MM.1S (cell line): ENCODE measurements around the gene KCTD10.
A peak's percentile ranks its signal among the peaks of the same experiment; 100 is the strongest.

Experiments
- DNase-seq: peaks from one replicate; pipeline ENCODE4 v3.0.0-alpha.2; 2015
- H2AFZ ChIP-seq: fragments of 300-600 bp; sonication (generic); 2 replicates; pipeline ENCODE4 v1.6.0; 2016; ENCODE audit warnings: antibody characterized with exemption, low read length
- H3F3A ChIP-seq: fragments of 300-600 bp; sonication (generic); 2 replicates; pipeline ENCODE4 v1.6.1; 2016; ENCODE audit warnings: mild to moderate bottlenecking, antibody characterized with exemption, low read length, moderate library complexity, mixed read lengths; ENCODE audit not compliant: insufficient read depth
- H3K27ac ChIP-seq: fragments of 300-600 bp; sonication (generic); 2 replicates; pipeline ENCODE4 v1.5.1; 2016; ENCODE audit warnings: mild to moderate bottlenecking, low read length
- H3K27me3 ChIP-seq: fragments of 300-600 bp; sonication (generic); replicated peaks from 2 replicates; pipeline ENCODE4 v1.6.0; 2016; ENCODE audit warnings: low read length; ENCODE audit not compliant: insufficient read depth
- H3K36me3 ChIP-seq: fragments of 300-600 bp; sonication (generic); replicated peaks from 2 replicates; pipeline ENCODE4 v1.6.1; 2016; ENCODE audit warnings: mild to moderate bottlenecking, low read length, mixed read lengths; ENCODE audit not compliant: insufficient read depth
- H3K4me1 ChIP-seq: fragments of 300-600 bp; sonication (generic); 2 replicates; pipeline ENCODE4 v1.6.1; 2016; ENCODE audit warnings: low read length, mixed read lengths
- H3K4me2 ChIP-seq: fragments of 300-600 bp; sonication (generic); 2 replicates; pipeline ENCODE4 v1.6.0; 2016; ENCODE audit warnings: low read depth, low read length
- H3K4me3 ChIP-seq: fragments of 300-600 bp; sonication (generic); 2 replicates; pipeline ENCODE4 v1.5.1; 2016; ENCODE audit warnings: low read length, mixed read lengths
- H3K79me2 ChIP-seq: fragments of 300-600 bp; sonication (generic); 2 replicates; pipeline ENCODE4 v1.6.1; 2016; ENCODE audit warnings: mixed run types, low read length, mixed read lengths
- H3K9ac ChIP-seq: fragments of 300-600 bp; sonication (generic); 2 replicates; pipeline ENCODE4 v1.6.1; 2016; ENCODE audit warnings: low read length, mixed read lengths
- H3K9me2 ChIP-seq: fragments of 300-600 bp; sonication (generic); replicated peaks from 2 replicates; pipeline ENCODE4 v1.6.1; 2016; ENCODE audit warnings: mild to moderate bottlenecking, low read length, mixed read lengths; ENCODE audit not compliant: insufficient read depth
- H3K9me3 ChIP-seq: fragments of 300-600 bp; sonication (generic); replicated peaks from 2 replicates; pipeline ENCODE4 v1.6.1; 2016; ENCODE audit warnings: mild to moderate bottlenecking, low read length, mixed read lengths; ENCODE audit not compliant: insufficient read depth
- H4K20me1 ChIP-seq: fragments of 300-600 bp; sonication (generic); 2 replicates; pipeline ENCODE4 v1.6.1; 2016; ENCODE audit warnings: mild to moderate bottlenecking, low read length, moderate library complexity, mixed read lengths; ENCODE audit not compliant: insufficient read depth
- EZH2 ChIP-seq: fragments of 300-600 bp; sonication (generic); optimal IDR thresholded peaks from 2 replicates; pipeline ENCODE3; 2017; ENCODE audit warnings: low read depth, mild to moderate bottlenecking, antibody characterized with exemption, low read length, mixed read lengths
- EZH2phosphoT487 ChIP-seq: fragments of 300-600 bp; sonication (generic); IDR thresholded peaks from 2 replicates; pipeline ENCODE4 v1.6.1; 2018; ENCODE audit warnings: antibody characterized with exemption, low read length
- TF ChIP-seq, protein P1 (sequence below): fragments of 300-600 bp; sonication (generic); IDR thresholded peaks from 2 replicates; pipeline ENCODE4 v1.5.1; 2016; ENCODE audit warnings: antibody characterized with exemption, low read length, mixed read lengths

Gene KCTD10

DNA sequence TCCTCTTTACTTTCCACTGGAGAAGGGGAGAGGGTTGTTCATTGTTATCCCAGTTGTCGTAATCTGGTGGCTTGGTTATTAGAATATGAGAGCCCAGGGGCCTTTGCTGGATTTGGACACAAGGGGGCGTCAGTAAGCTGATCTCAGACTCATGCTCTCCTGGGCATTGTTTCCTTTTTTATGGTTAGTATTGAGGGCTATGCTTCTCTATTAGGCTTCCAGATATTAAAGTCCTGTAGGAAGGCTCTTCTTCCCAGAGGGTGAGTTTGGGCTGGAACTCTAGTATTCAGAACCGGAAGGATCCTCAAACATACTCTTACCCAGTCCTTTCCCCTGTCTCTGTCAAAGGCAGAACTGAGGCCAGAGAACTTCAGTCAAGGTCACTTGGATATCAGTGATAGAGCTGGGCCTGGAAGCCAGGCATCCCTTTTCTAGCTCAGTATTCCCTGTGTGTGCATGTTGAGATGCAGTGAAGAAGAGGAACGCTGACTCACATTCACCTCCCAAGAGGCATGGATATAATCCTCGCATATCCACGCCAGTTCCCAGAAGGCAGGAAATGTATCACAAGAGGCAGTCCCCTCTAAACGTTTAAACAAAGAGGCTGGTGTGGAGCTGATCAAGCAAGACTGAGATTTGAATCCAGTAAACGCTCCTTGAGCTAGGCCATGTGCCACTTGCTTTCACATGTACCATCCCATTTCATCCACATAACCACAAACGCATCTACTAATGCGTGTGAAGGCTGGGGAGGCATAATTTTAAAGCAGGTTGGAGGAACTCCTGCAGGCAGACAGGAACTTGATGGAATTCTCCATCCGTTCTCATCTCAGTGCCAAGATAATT lies 41.9 kb upstream of the KCTD10 start:
- Histone ChIP-seq H3K36me3 (no peaks in the 10 kb centered on the region), H3K9me3 (no peaks in the 10 kb centered on the region), H3K4me3 (no peak overlapping the region), H3K27ac (no peak overlapping the region), H3K27me3 (no peaks in the 10 kb centered on the region), H3K79me2 (no peaks in the 10 kb centered on the region), H3K9me2 (no peaks in the 10 kb centered on the region), H3F3A (no peaks in the 10 kb centered on the region), H2AFZ (no peak overlapping the region), H3K4me1 (no peaks in the 10 kb centered on the region), H4K20me1 (no peaks in the 10 kb centered on the region), H3K4me2 (no peak overlapping the region), H3K9ac (no peak overlapping the region)
- DNase-seq = peak; percentile 10
- no peak for TF ChIP-seq EZH2
- TF ChIP-seq, protein P1, sequence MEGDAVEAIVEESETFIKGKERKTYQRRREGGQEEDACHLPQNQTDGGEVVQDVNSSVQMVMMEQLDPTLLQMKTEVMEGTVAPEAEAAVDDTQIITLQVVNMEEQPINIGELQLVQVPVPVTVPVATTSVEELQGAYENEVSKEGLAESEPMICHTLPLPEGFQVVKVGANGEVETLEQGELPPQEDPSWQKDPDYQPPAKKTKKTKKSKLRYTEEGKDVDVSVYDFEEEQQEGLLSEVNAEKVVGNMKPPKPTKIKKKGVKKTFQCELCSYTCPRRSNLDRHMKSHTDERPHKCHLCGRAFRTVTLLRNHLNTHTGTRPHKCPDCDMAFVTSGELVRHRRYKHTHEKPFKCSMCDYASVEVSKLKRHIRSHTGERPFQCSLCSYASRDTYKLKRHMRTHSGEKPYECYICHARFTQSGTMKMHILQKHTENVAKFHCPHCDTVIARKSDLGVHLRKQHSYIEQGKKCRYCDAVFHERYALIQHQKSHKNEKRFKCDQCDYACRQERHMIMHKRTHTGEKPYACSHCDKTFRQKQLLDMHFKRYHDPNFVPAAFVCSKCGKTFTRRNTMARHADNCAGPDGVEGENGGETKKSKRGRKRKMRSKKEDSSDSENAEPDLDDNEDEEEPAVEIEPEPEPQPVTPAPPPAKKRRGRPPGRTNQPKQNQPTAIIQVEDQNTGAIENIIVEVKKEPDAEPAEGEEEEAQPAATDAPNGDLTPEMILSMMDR = peak; percentile 62

DNA sequence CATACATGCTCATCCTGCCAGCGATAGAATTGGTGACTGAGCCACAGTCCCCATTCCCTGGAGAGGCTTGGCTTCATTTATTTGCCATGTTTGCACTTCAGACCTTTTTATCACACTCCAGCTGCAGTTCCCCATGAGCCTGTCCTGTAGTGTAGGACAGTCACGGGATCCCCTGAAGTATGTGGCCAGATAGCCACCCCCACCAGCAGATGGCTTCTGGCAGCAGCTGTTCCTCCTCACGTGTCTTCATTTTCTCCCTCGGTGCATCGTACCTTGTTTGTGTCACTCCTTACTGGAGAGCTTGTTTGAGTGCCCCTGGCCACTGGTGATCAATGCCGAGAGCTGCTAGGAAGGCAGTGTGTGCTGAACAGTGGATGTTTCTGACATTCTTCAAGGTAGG lies 40.5 kb upstream of the KCTD10 start:
- Histone ChIP-seq H3K36me3 (no peaks in the 10 kb centered on the region), H3K9me2 (no peaks in the 10 kb centered on the region), H3K9me3 (no peaks in the 10 kb centered on the region), H3K4me3 (no peak overlapping the region), H3K9ac (no peak overlapping the region), H4K20me1 (no peaks in the 10 kb centered on the region), H3K27me3 (no peaks in the 10 kb centered on the region), H2AFZ (no peak overlapping the region), H3K4me1 (no peaks in the 10 kb centered on the region), H3K79me2 (no peaks in the 10 kb centered on the region), H3K27ac (no peak overlapping the region), H3F3A (no peaks in the 10 kb centered on the region), H3K4me2 (no peak overlapping the region)
- no peak for TF ChIP-seq EZH2
- TF ChIP-seq EZH2phosphoT487 = no peak
- TF ChIP-seq, protein P1 = no peak
- DNase-seq = no peak

DNA sequence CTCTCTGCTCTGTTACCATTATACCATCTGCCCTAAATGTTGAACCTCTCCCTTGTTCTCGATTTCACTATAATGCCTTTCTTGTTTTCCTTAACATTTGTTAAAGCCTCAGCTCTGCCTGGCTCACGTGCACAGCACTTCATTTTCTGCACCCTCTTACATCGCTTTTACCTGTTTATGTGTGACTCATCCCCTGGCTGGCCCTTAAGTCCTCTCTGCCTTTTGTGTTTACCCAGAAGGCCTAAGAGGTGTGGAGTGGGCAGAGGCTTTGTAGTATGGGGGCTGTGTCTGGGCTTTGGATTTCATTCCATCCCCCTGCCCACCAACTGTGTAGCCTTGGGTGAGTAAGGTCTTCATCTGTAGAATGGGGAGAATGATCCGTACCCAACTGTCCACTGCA lies 36.9 kb upstream of the KCTD10 start:
- Histone ChIP-seq H3K4me3 (no peak overlapping the region), H2AFZ (no peak overlapping the region), H3K79me2 (no peaks in the 10 kb centered on the region), H3K4me1 (no peaks in the 10 kb centered on the region), H4K20me1 (no peaks in the 10 kb centered on the region), H3K4me2 (no peak overlapping the region), H3K9me3 (no peaks in the 10 kb centered on the region), H3K27ac (no peak overlapping the region), H3K9me2 (no peaks in the 10 kb centered on the region), H3K36me3 (no peaks in the 10 kb centered on the region), H3F3A (no peaks in the 10 kb centered on the region), H3K27me3 (no peaks in the 10 kb centered on the region), H3K9ac (no peak overlapping the region)
- TF ChIP-seq, protein P1 = no peak
- no peak for TF ChIP-seq EZH2
- DNase-seq = no peak
